Coronary artery (tissue), 2 donors: Measurements from ENCODE around the gene RNF207.
"Not testable (repeated sequence)": the region's sequence is repeated elsewhere in the genome, so short reads cannot be mapped to it uniquely, and the experiment has no call there.

Source experiments
- DNase-seq: peaks from one replicate; pipeline ENCODE4 v3.0.0-alpha.2; 2017; ENCODE audit warnings: low spot score
- H3K27ac ChIP-seq, 2 donors: fragments of 200-600 bp; sonication (generic); one replicate each; pipeline ENCODE4 v1.5.1; 2016 to 2019
- H3K4me3 ChIP-seq: fragments of 200-600 bp; sonication (generic); 2 replicates; pipeline ENCODE4 v1.5.1; 2016; ENCODE audit warnings: mild to moderate bottlenecking, moderate library complexity
- CTCF ChIP-seq: fragments of 200-600 bp; sonication (generic); IDR thresholded peaks from one replicate; pipeline ENCODE4 v1.5.1; 2019; ENCODE audit warnings: antibody characterized with exemption

Gene RNF207

GRCh38 chr1:6209661-6210580 is 4.0 kb downstream of the RNF207 start:
- Histone ChIP-seq H3K27ac (no peak overlapping the region), H3K4me3 (peak overlapping the region; percentile 72)
- TF ChIP-seq CTCF: no peak
- no peak for DNase-seq

- TF ChIP-seq CTCF: no peak
- Histone ChIP-seq H3K27ac (no peak overlapping the region), H3K4me3 (no peak overlapping the region)
- no peak for DNase-seq
Observed at GRCh38 chr1:6210591-6211355, 4.9 kb downstream of the RNF207 start.

- no peak for DNase-seq
- Histone ChIP-seq H3K27ac (no peak overlapping the region), H3K4me3 (no peak overlapping the region)
- no peak for TF ChIP-seq CTCF
Observed at GRCh38 chr1:6211731-6212130, 5.8 kb downstream of the RNF207 start.

- no peak overlapping the region for H3K27ac ChIP-seq
- no peak overlapping the region for H3K4me3 ChIP-seq
- no peak for DNase-seq
- TF ChIP-seq CTCF: no peak
Observed at GRCh38 chr1:6212193-6212959, 6.5 kb downstream of the RNF207 start.

- TF ChIP-seq CTCF: no peak
- Histone ChIP-seq H3K4me3 (no peak overlapping the region), H3K27ac (no peak overlapping the region)
- no peak for DNase-seq
Observed at GRCh38 chr1:6218375-6219164, 12.7 kb downstream of the RNF207 start.

GRCh38 chr1:6219641-6220040 is 13.7 kb downstream of the RNF207 start:
- H3K4me3 ChIP-seq, DNase-seq, H3K27ac ChIP-seq: not testable (repeated sequence)
